ENCODE measurements around the gene CBFA2T2. TPM values are rescaled to one million over a fixed set of nuclear protein-coding genes. Genes with fewer than 3 reads are reported as not detected.
"Not testable (repeated sequence)": the region's sequence is repeated elsewhere in the genome, so short reads cannot be mapped to it uniquely, and the experiment has no call there.

CBFA2T2 gene
- polyA plus RNA-seq, 3 donors from 2014 or later, result 7.5 to 15.5 (median 11.0) TPM

DNA sequence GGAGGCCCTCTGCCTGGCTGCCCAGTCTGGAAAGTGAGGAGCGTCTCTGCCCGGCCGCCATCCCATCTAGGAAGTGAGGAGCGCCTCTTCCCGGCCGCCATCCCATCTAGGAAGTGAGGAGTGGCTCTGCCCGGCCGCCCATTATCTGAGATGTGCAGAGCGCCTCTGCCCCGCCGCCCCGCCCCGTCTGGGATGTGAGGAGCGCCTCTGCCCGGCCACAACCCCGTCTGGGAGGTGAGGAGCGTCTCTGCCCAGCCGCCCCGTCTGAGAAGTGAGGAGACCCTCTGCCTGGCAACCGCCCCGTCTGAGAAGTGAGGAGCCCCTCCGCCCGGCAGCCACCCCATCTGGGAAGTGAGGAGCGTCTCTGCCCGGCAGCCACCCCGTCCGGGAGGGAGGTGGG lies 209.1 kb downstream of the CBFA2T2 start:
- H3K4me1 Mint-ChIP-seq, result not testable (repeated sequence)

More for the DNA sequence above, 209.1 kb downstream of the CBFA2T2 start:
- not testable (repeated sequence) for H3K27ac Mint-ChIP-seq; H3K9me3 Mint-ChIP-seq; H3K4me3 Mint-ChIP-seq; H3K27me3 Mint-ChIP-seq (ENCODE audit: low read depth in 3 of 3); DNase-seq; H3K36me3 Mint-ChIP-seq

Other genes with a start within 250 kb of the CBFA2T2 start
- not detected for gene BPIFB1, start 206.9 kb upstream of the CBFA2T2 start, polyA plus RNA-seq
- gene CDK5RAP1, start 88.6 kb upstream of the CBFA2T2 start, polyA plus RNA-seq, result 10 to 100 TPM; 20.4 to 32.3 (median 20.9) TPM
- gene SNTA1, start 46.3 kb upstream of the CBFA2T2 start, polyA plus RNA-seq, result 1 to 10 TPM in 2 of 3 donors, not detected in 1; 2.4 to 2.8 TPM
- gene C20orf144, start 172.2 kb downstream of the CBFA2T2 start, polyA plus RNA-seq, result under 1 TPM in 2 of 3 donors, not detected in 1; 0.13 to 0.22 TPM
- 1 to 10 TPM; 3.4 to 7.0 (median 3.9) TPM for gene ACTL10, start 176.8 kb downstream of the CBFA2T2 start, polyA plus RNA-seq
- 1 to 10 TPM; 2.5 to 3.8 (median 2.9) TPM for gene NECAB3, start 184.3 kb downstream of the CBFA2T2 start, polyA plus RNA-seq
- gene E2F1, start 196.3 kb downstream of the CBFA2T2 start, polyA plus RNA-seq, result 1 to 10 TPM; 1.5 to 2.5 (median 1.8) TPM
- 10 to 100 TPM in 2 of 3 donors, 1 to 10 TPM in 1; 6.8 to 16.6 (median 14.1) TPM for gene PXMP4, start 230.2 kb downstream of the CBFA2T2 start, polyA plus RNA-seq
- gene ZNF341, start 241.9 kb downstream of the CBFA2T2 start, polyA plus RNA-seq, result 1 to 10 TPM in 2 of 3 donors, under 1 TPM in 1; 0.79 to 3.8 (median 1.7) TPM

Data from immature natural killer cell (primary cell).